HEK293T (cell line): ENCODE results near the gene WNK4.

Experiments
- CTCF ChIA-PET: fragments of 350-600 bp; formaldehyde crosslinking; extraction: SDS; loops from one replicate; lab custom pipeline; 2021; ENCODE audit warnings: antibody characterized with exemption, inconsistent platforms; lab: Yijun Ruan, JAX
- POLR2A ChIA-PET: fragments of 350-600 bp; formaldehyde crosslinking; extraction: SDS; loops from one replicate; lab custom pipeline; 2020; ENCODE audit warnings: antibody characterized with exemption, inconsistent platforms; lab: Yijun Ruan, JAX
- DNase-seq: peaks from one replicate; pipeline ENCODE4 v3.0.0; 2012; ENCODE audit warnings: mixed read lengths; ENCODE audit errors: extremely low spot score
- ARNT ChIP-seq: fragments of 450-650 bp; IDR thresholded peaks from 2 replicates; pipeline ENCODE4 v1.6.1; 2017; ENCODE audit warnings: mild to moderate bottlenecking
- BHLHE40 ChIP-seq: fragments of 450-650 bp; IDR thresholded peaks from 2 replicates; pipeline ENCODE4 v1.6.1; 2016; ENCODE audit warnings: mild to moderate bottlenecking, moderate library complexity, borderline replicate concordance
- CTBP1 ChIP-seq: fragments of 450-650 bp; IDR thresholded peaks from 2 replicates; pipeline ENCODE4 v1.6.1; 2016; ENCODE audit warnings: borderline replicate concordance
- ELF4 ChIP-seq: fragments of 450-650 bp; IDR thresholded peaks from 2 replicates; pipeline ENCODE4 v1.6.1; 2017; ENCODE audit warnings: antibody characterized with exemption
- FOXA1 ChIP-seq: fragments of 450-650 bp; IDR thresholded peaks from 2 replicates; pipeline ENCODE4 v1.6.1; 2016; ENCODE audit warnings: mild to moderate bottlenecking
- FOXK2 ChIP-seq: fragments of 450-650 bp; IDR thresholded peaks from 2 replicates; pipeline ENCODE4 v1.6.1; 2016; ENCODE audit warnings: mild to moderate bottlenecking
- FOXM1 ChIP-seq: fragments of 450-650 bp; IDR thresholded peaks from 2 replicates; pipeline ENCODE4 v1.6.1; 2017; ENCODE audit warnings: mild to moderate bottlenecking, borderline replicate concordance
- HDGF ChIP-seq: fragments of 450-650 bp; IDR thresholded peaks from 2 replicates; pipeline ENCODE4 v1.6.1; 2017; ENCODE audit warnings: antibody characterized with exemption, borderline replicate concordance
- L3MBTL2 ChIP-seq: fragments of 450-650 bp; conservative IDR thresholded peaks from 2 replicates; pipeline ENCODE4 v1.6.1; 2016; ENCODE audit warnings: mild to moderate bottlenecking
- LEF1 ChIP-seq: fragments of 450-650 bp; IDR thresholded peaks from 2 replicates; pipeline ENCODE4 v1.6.1; 2017; ENCODE audit warnings: mild to moderate bottlenecking, borderline replicate concordance
- NFRKB ChIP-seq: fragments of 450-650 bp; IDR thresholded peaks from 2 replicates; pipeline ENCODE4 v1.6.1; 2016; ENCODE audit warnings: mild to moderate bottlenecking, moderate library complexity
- PKNOX1 ChIP-seq: fragments of 450-650 bp; IDR thresholded peaks from 2 replicates; pipeline ENCODE4 v1.6.1; 2016
- SP1 ChIP-seq: fragments of 450-650 bp; IDR thresholded peaks from 2 replicates; pipeline ENCODE4 v1.6.1; 2017
- SUZ12 ChIP-seq: fragments of 450-650 bp; IDR thresholded peaks from 2 replicates; pipeline ENCODE4 v1.6.1; 2016; ENCODE audit warnings: mild to moderate bottlenecking
- TARDBP ChIP-seq: fragments of 450-650 bp; IDR thresholded peaks from 2 replicates; pipeline ENCODE4 v1.6.1; 2016
- ZNF384 ChIP-seq: fragments of 450-650 bp; IDR thresholded peaks from 2 replicates; pipeline ENCODE4 v1.6.1; 2016

WNK4 gene

DNA sequence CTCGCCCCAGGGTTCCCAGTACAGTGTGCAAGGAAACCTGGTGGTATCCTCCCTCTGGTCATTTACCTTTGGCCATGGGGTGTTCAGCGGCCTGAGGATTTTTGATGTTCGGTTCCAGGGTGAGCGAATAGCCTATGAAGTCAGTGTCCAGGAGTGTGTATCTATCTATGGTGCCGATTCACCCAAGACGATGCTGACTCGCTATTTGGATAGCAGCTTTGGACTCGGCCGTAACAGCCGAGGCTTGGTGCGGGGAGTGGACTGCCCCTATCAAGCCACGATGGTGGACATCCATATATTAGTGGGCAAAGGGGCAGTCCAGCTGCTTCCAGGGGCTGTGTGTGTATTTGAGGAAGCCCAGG is 65.1 kb downstream of the WNK4 start:
- CTCF ChIA-PET = interaction anchor here (1.8 kb wide), 1 partner anchor 92 kb away, joined by 5 read pairs; no protein-coding TSS in a partner anchor
- DNase-seq = no peak
- TF ChIP-seq SUZ12 (no peak), TARDBP (no peak), ZNF384 (no peak), FOXA1 (no peak), CTBP1 (no peak), ARNT (no peak), L3MBTL2 (no peak), LEF1 (no peak), FOXM1 (no peak), PKNOX1 (no peak), ELF4 (no peak), HDGF (no peak), SP1 (no peak), NFRKB (no peak), FOXK2 (no peak), BHLHE40 (no peak)
- POLR2A ChIA-PET = interaction anchor here (0.6 to 3.5 kb wide), 8 partner anchors 9 to 523 kb away, joined by 3 to 18 read pairs (median 3); partner anchors contain the start of genes BECN1, PSME3 and RPL27

DNA sequence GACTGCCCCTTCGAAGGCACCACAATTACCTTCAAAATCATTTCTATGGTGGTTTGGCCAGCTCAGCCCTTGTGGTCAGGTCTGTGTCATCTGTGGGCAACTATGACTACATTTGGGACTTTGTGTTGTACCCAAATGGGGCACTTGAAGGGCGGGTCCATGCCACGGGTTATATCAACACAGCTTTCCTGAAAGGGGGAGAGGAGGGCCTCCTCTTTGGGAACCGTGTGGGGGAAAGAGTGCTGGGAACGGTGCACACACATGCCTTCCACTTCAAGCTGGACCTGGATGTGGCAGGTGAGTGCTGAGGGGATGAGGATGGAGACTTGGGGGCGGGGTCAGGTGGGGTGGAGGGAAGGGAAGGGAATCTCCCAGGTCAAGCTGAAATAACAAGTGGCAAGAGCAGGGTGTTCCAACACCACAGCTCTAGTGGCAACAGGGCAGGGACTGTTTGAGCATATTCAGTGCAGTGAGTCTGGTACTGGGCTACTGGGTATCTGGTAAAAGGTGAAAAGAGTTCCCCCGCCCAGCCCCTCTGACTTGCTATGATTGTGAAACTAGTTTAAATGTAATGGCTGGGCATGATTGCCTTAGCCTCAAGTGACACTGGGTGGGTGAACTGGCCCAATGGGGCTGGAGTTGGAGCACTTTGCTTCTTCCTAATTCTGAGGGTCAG is 65.6 kb downstream of the WNK4 start:
- TF ChIP-seq ARNT = no peak
- no peak for TF ChIP-seq FOXA1
- TF ChIP-seq L3MBTL2 = no peak
- POLR2A ChIA-PET = interaction anchor here (0.6 to 3.5 kb wide), 6 partner anchors 13 to 152 kb away, joined by 3 to 18 read pairs (median 4); partner anchors contain the start of genes BECN1, PSME3 and RPL27
- DNase-seq = no peak
- CTCF ChIA-PET = interaction anchor here (1.8 kb wide), 1 partner anchor 92 kb away, joined by 5 read pairs; no protein-coding TSS in a partner anchor
